H1 (cell line): Measurements from ENCODE around the gene CYSRT1. TPM values are rescaled to one million over a fixed set of nuclear protein-coding genes. Genes with fewer than 3 reads are reported as not detected.
A peak's percentile ranks its signal among the peaks of the same experiment; 100 is the strongest.

Source experiments
- CTCF ChIA-PET: fragments of 300-600 bp; sonication (Branson Sonifier 250); formaldehyde crosslinking; loops from one replicate; lab custom pipeline; 2021; ENCODE audit not compliant: partially characterized antibody; lab: Charles Lee
- POLR2A ChIA-PET: fragments of 300-600 bp; sonication (Branson Sonifier 250); formaldehyde crosslinking; loops from one replicate; lab custom pipeline; 2021; ENCODE audit warnings: inconsistent platforms; ENCODE audit not compliant: partially characterized antibody; lab: Charles Lee
- DNase-seq, 2 experiments: peaks; one replicate each; pipeline versions ENCODE4 v3.0.0 to v3.0.0-alpha.2; 2010 to 2022; ENCODE audit warnings: low spot score in 2 of 2, low read depth in 1 of 2, mixed read lengths in 1 of 2
- FAIRE-seq: peaks from 2 replicates; lab custom pipeline; 2011; peaks lifted over from hg19 to GRCh38; lab: Jason Lieb, UNC
- H2AFZ ChIP-seq: 2 replicates; pipeline ENCODE4 v1.8.1; 2012; ENCODE audit warnings: low read length, inconsistent platforms
- H2AK5ac ChIP-seq: 2 replicates; pipeline ENCODE4 v1.6.1; 2013; ENCODE audit warnings: low read depth, low read length
- H2BK120ac ChIP-seq: replicated peaks from 2 replicates; pipeline ENCODE3; 2013; ENCODE audit warnings: low read depth, low read length, inconsistent platforms
- H2BK12ac ChIP-seq: 2 replicates; pipeline ENCODE4 v1.6.1; 2013; ENCODE audit warnings: low read depth, low read length
- H2BK15ac ChIP-seq: 2 replicates; pipeline ENCODE4 v1.6.1; 2013; ENCODE audit warnings: low read length
- H2BK20ac ChIP-seq: 2 replicates; pipeline ENCODE4 v1.6.1; 2013; ENCODE audit warnings: low read length
- H2BK5ac ChIP-seq: 2 replicates; pipeline ENCODE4 v1.6.1; 2013; ENCODE audit warnings: low read depth, low read length
- H3K14ac ChIP-seq: 2 replicates; pipeline ENCODE4 v1.6.1; 2013; ENCODE audit warnings: inconsistent platforms; ENCODE audit not compliant: insufficient read length
- H3K18ac ChIP-seq: 2 replicates; pipeline ENCODE4 v1.6.1; 2013; ENCODE audit warnings: low read length; ENCODE audit errors: extremely low read depth
- H3K23ac ChIP-seq: 2 replicates; pipeline ENCODE4 v1.6.1; 2013; ENCODE audit warnings: inconsistent platforms; ENCODE audit not compliant: insufficient read length
- H3K23me2 ChIP-seq: 2 replicates; pipeline ENCODE4 v1.6.1; 2013; ENCODE audit warnings: low read depth, low read length
- H3K27ac ChIP-seq: 2 replicates; pipeline ENCODE4 v1.6.1; 2011; ENCODE audit warnings: low read depth, low read length, inconsistent platforms
- H3K27me3 ChIP-seq, 4 experiments: replicated peaks in 1 of 4; 1 replicate in 1 of 4; 2 replicates in 3 of 4; pipeline versions ENCODE4 v1.6.1 to v1.8.1; 2011 to 2013; ENCODE audit warnings: low read length in 3 of 4, mild to moderate bottlenecking in 3 of 4, inconsistent platforms in 2 of 4, mixed read lengths in 2 of 4, moderate library complexity in 1 of 4; ENCODE audit not compliant: control insufficient read depth in 3 of 4, insufficient read depth in 3 of 4; ENCODE audit errors: extremely low read depth in 1 of 4
- H3K36me3 ChIP-seq, 4 experiments: 2 replicates each; pipeline versions ENCODE4 v1.6.1 to v1.8.1; 2011 to 2013; ENCODE audit warnings: mild to moderate bottlenecking in 4 of 4, low read length in 3 of 4, moderate library complexity in 2 of 4, control low read depth in 1 of 4, inconsistent platforms in 1 of 4; ENCODE audit not compliant: insufficient read depth in 4 of 4, control insufficient read depth in 2 of 4
- H3K4ac ChIP-seq: replicated peaks from 2 replicates; pipeline ENCODE3; 2013; ENCODE audit warnings: low read length, low read depth, mixed read lengths, inconsistent platforms; ENCODE audit not compliant: insufficient read length
- H3K4me1 ChIP-seq, 4 experiments: replicated peaks in 1 of 4; 1 replicate in 1 of 4; 2 replicates in 3 of 4; pipeline versions ENCODE4 v1.6.1 to v1.8.1; 2011 to 2013; ENCODE audit warnings: low read length in 3 of 4, inconsistent platforms in 2 of 4, mixed read lengths in 1 of 4; ENCODE audit not compliant: insufficient read depth in 4 of 4, control insufficient read depth in 3 of 4
- H3K4me2 ChIP-seq, 2 experiments: 2 replicates each; pipeline versions ENCODE4 v1.6.1 to v1.8.1; 2011 to 2013; ENCODE audit warnings: low read depth in 2 of 2, low read length in 2 of 2, control low read depth in 1 of 2, inconsistent platforms in 1 of 2, mild to moderate bottlenecking in 1 of 2; ENCODE audit not compliant: insufficient read depth in 1 of 2
- H3K4me3 ChIP-seq, 4 experiments: fragments of 200-600, 300-600 bp in 1 of 4; sonication (generic), shearing (Covaris generic), sonication (Bioruptor Twin) in 1 of 4; 2 replicates each; pipeline versions ENCODE4 v1.5.1 to v1.8.1; 2011 to 2016; ENCODE audit warnings: low read length in 4 of 4, low read depth in 3 of 4, control low read depth in 2 of 4, inconsistent platforms in 2 of 4, mild to moderate bottlenecking in 2 of 4, mixed read lengths in 1 of 4, moderate library complexity in 1 of 4; ENCODE audit not compliant: insufficient read depth in 2 of 4; ENCODE audit errors: extremely low read depth in 1 of 4
- H3K56ac ChIP-seq: replicated peaks from 2 replicates; pipeline ENCODE3; 2013; ENCODE audit warnings: low read depth, mild to moderate bottlenecking, mixed read lengths, low read length, inconsistent platforms; ENCODE audit not compliant: insufficient read length
- H3K79me1 ChIP-seq: 2 replicates; pipeline ENCODE4 v1.6.1; 2013; ENCODE audit warnings: low read depth, low read length, control low read depth
- H3K79me2 ChIP-seq, 2 experiments: 2 replicates each; pipeline versions ENCODE4 v1.6.1 to v1.8.1; 2012 to 2013; ENCODE audit warnings: low read length in 2 of 2, mild to moderate bottlenecking in 2 of 2, inconsistent platforms in 1 of 2; ENCODE audit not compliant: insufficient read depth in 2 of 2, control insufficient read depth in 1 of 2
- H3K9ac ChIP-seq, 4 experiments: replicated peaks in 1 of 4; 1 replicate in 1 of 4; 2 replicates in 3 of 4; pipeline versions ENCODE4 v1.6.1 to v1.8.1; 2011 to 2013; ENCODE audit warnings: low read depth in 3 of 4, low read length in 3 of 4, control low read depth in 2 of 4, mild to moderate bottlenecking in 2 of 4, moderate library complexity in 2 of 4, inconsistent platforms in 1 of 4; ENCODE audit errors: extremely low read depth in 1 of 4
- H3K9me3 ChIP-seq, 2 experiments: 2 replicates each; pipeline versions ENCODE4 v1.6.1 to v1.8.1; 2012 to 2013; ENCODE audit warnings: mild to moderate bottlenecking in 2 of 2, moderate library complexity in 2 of 2, control low read depth in 1 of 2, inconsistent platforms in 1 of 2, low read depth in 1 of 2, low read length in 1 of 2, mixed read lengths in 1 of 2; ENCODE audit not compliant: insufficient read depth in 2 of 2
- H4K20me1 ChIP-seq, 2 experiments: replicated peaks in 1 of 2; 2 replicates each; pipeline versions ENCODE3 to v1.8.1; 2011 to 2013; ENCODE audit warnings: inconsistent platforms in 2 of 2, low read length in 2 of 2, mild to moderate bottlenecking in 1 of 2; ENCODE audit not compliant: insufficient read depth in 2 of 2, control insufficient read depth in 1 of 2
- H4K5ac ChIP-seq: 2 replicates; pipeline ENCODE4 v1.6.1; 2013; ENCODE audit warnings: low read length, low read depth, mixed read lengths, inconsistent platforms; ENCODE audit not compliant: insufficient read length
- H4K8ac ChIP-seq: 2 replicates; pipeline ENCODE4 v1.8.0; 2013; ENCODE audit warnings: mild to moderate bottlenecking, moderate library complexity, low read length, inconsistent platforms; ENCODE audit not compliant: insufficient read depth; ENCODE audit errors: extremely low read depth
- H4K91ac ChIP-seq: replicated peaks from 2 replicates; pipeline ENCODE3; 2013; ENCODE audit warnings: low read length, mixed read lengths, inconsistent platforms; ENCODE audit not compliant: insufficient read length
- ASH2L ChIP-seq: fragments of 200-600, 300-600 bp; sonication (generic); IDR thresholded peaks from one replicate; pipeline ENCODE4 v1.7.1; 2017; ENCODE audit warnings: low read length
- BACH1 ChIP-seq: IDR thresholded peaks from 2 replicates; pipeline ENCODE4 v1.6.1; 2012; ENCODE audit warnings: low read length, improper control_type of control experiment
- E2F6 ChIP-seq: IDR thresholded peaks from 2 replicates; pipeline ENCODE4 v1.6.1; 2012; ENCODE audit warnings: inconsistent platforms
- HDAC2 ChIP-seq, 2 experiments: fragments of 300-600 bp in 1 of 2; sonication (generic) in 1 of 2; IDR thresholded peaks; 2 replicates each; pipeline ENCODE4 v1.6.1; 2011 to 2012; ENCODE audit warnings: low read depth in 2 of 2, low read length in 2 of 2, mild to moderate bottlenecking in 2 of 2, moderate library complexity in 2 of 2, borderline replicate concordance in 1 of 2, inconsistent platforms in 1 of 2
- PHF8 ChIP-seq: fragments of 200-600 bp; sonication (generic); conservative IDR thresholded peaks from 2 replicates; pipeline ENCODE4 v1.7.1; 2012; ENCODE audit warnings: low read depth, mild to moderate bottlenecking, inconsistent platforms, low read length, moderate library complexity
- POLR2A ChIP-seq, 2 experiments: IDR thresholded peaks; 1 replicate in 1 of 2; 2 replicates in 1 of 2; pipeline ENCODE4 v1.6.1; 2011; ENCODE audit warnings: low read depth in 2 of 2, low read length in 2 of 2, mild to moderate bottlenecking in 2 of 2; ENCODE audit errors: control extremely low read depth in 1 of 2
- RFX5 ChIP-seq: IDR thresholded peaks from 2 replicates; pipeline ENCODE4 v1.6.1; 2011; ENCODE audit warnings: low read depth, low read length, improper control_type of control experiment, borderline replicate concordance
- SIRT6 ChIP-seq: IDR thresholded peaks from one replicate; pipeline ENCODE4 v1.7.1; 2012; ENCODE audit warnings: low read length, inconsistent platforms
- WGBS, 2 experiments: shearing (Covaris generic) in 1 of 2; methylation state at CpG; one replicate each; pipeline versions ENCODE4 v1.1.6 to v1.1.7; 2013 to 2015; ENCODE audit warnings: low lambda C conversion rate in 2 of 2, mixed read lengths in 2 of 2, inconsistent platforms in 1 of 2, low coverage in 1 of 2, missing lambda C conversion rate in 1 of 2; ENCODE audit not compliant: insufficient replicate concordance in 2 of 2, insufficient coverage in 1 of 2, insufficient read length in 1 of 2; ENCODE audit errors: extremely low coverage in 1 of 2, missing lambda C conversion rate in 1 of 2; 5-methylcytosine and 5-hydroxymethylcytosine counted together
- polyA plus RNA-seq, 7 experiments: library from polyadenylated mRNA; depleted of rRNA in 3 of 7; stranded (reverse) in 5 of 7; unstranded in 2 of 7; fragments of >200 nt in 5 of 7; fragments of 200-250 nt in 2 of 7; gene quantifications; 1 replicate in 5 of 7; 2 replicates in 1 of 7; 4 replicates in 1 of 7; pipeline versions ENCODE4 v1.2.1 to v1.2.3, GENCODE V29; 2011 to 2013; ENCODE audit warnings: missing spikeins in 2 of 7, mixed read lengths in 2 of 7
- total RNA-seq: library from RNA; stranded (reverse); fragmentation: NEBNext Ultra II Directional; extraction: Animal tissue kit (Norgen Biotek cat#: 25700); gene quantifications from 2 replicates; pipeline ENCODE4 v1.2.1, GENCODE V29; 2021

Gene CYSRT1
- total and polyA plus RNA-seq, 2 of the 8 experiments (the other 6 are each of a cell fraction or from before 2014, with no cell fraction given): 1.0 to 6.5 TPM

- Histone ChIP-seq H3K23me2 (peaks cover 5% of the 10 kb centered on the region; the same call in 1 of the 2 replicates), H3K27me3 (no peaks in the 10 kb centered on the region), H3K9ac (peak overlapping the region; percentile 22 to 95 (median 64)), H3K14ac (no peak overlapping the region), H4K5ac (no peak overlapping the region), H3K4me1 (peaks cover 0 to 27% (median 17%) of the 10 kb centered on the region in 4 experiments; a peak in 6 of 7 replicates), H4K20me1 (peaks cover 22 to 23% of the 10 kb centered on the region in 2 experiments), H3K4me2 (peak overlapping the region; percentile 76 to 87), H3K9me3 (no peaks in the 10 kb centered on the region), H4K8ac (no peak overlapping the region), H3K79me2 (peaks cover 0 to 20% of the 10 kb centered on the region in 2 experiments; a peak in 2 of 4 replicates), H3K23ac (no peak overlapping the region), H2BK20ac (no peak overlapping the region), H2BK5ac (no peak overlapping the region), H2BK15ac (no peak overlapping the region), H3K4ac (no peak overlapping the region), H3K4me3 (peak overlapping the region; percentile 64 to 92 (median 74)), H2BK12ac (no peak overlapping the region), H3K79me1 (peaks cover 5% of the 10 kb centered on the region), H2AFZ (no peak overlapping the region), H2AK5ac (no peak overlapping the region), H3K36me3 (peaks cover 6 to 18% (median 15%) of the 10 kb centered on the region in 4 experiments; a peak in 7 of 8 replicates), H2BK120ac (no peak overlapping the region), H3K56ac (no peak overlapping the region), H3K27ac (peak overlapping the region; percentile 67; the same call in 1 of the 2 replicates), H4K91ac (peak overlapping the region; percentile 73), H3K18ac (no peak overlapping the region; the same call in 1 of the 2 replicates)
- FAIRE-seq (no peak), DNase-seq (no peak)
- TF ChIP-seq PHF8: no peak
- 0 out of 4 replicates have a peak, but pooled peaks of 1 of the 2 experiments have one; percentile 45 for TF ChIP-seq HDAC2 (IDR thresholded peaks at IDR 0.05; ENCODE audit: borderline replicate concordance in 1 of 2, low read depth in 2 of 2, low read length in 2 of 2)
- TF ChIP-seq POLR2A (IDR thresholded peaks at IDR 0.05; ENCODE audit: control extremely low read depth in 1 of 2, low read depth in 2 of 2, low read length in 2 of 2): no peak; a peak in 1 of 3 replicates
- TF ChIP-seq BACH1: no peak
- TF ChIP-seq ASH2L: no peak
- no peak for TF ChIP-seq E2F6
- TF ChIP-seq SIRT6: no peak
- no peak for TF ChIP-seq RFX5
- CTCF ChIA-PET: interaction anchor here (0.6 to 9.1 kb wide), 10 partner anchors 11 to 213 kb away, joined by 3 to 113 read pairs (median 6); partner anchors contain the start of genes CYSRT1, RNF208, RNF224 and SLC34A3
- 15% methylated on average over 38 of the region's 83 CpGs; no CpG with 5 or more reads in 1 of the 2 experiments for WGBS, 2 experiments
- POLR2A ChIA-PET: interaction anchor here (0.6 to 69.9 kb wide), 30 partner anchors 7 to 268 kb away, joined by 3 to 1462 read pairs (median 4); partner anchors contain the start of genes ABCA2, ANAPC2, CYSRT1 and MAN1B1
These were observed 16.7 kb downstream of the CYSRT1 start for GRCh38 chr9:137241490-137242268.
